GM21529 (cell line): ENCODE results near the gene PFKFB3.

Source experiments
- ATAC-seq: cut with Tn5 transposase; IDR thresholded peaks from one replicate; pipeline ENCODE4 v1.9.1; 2021; ENCODE audit not compliant: unreplicated experiment

Gene PFKFB3

DNA sequence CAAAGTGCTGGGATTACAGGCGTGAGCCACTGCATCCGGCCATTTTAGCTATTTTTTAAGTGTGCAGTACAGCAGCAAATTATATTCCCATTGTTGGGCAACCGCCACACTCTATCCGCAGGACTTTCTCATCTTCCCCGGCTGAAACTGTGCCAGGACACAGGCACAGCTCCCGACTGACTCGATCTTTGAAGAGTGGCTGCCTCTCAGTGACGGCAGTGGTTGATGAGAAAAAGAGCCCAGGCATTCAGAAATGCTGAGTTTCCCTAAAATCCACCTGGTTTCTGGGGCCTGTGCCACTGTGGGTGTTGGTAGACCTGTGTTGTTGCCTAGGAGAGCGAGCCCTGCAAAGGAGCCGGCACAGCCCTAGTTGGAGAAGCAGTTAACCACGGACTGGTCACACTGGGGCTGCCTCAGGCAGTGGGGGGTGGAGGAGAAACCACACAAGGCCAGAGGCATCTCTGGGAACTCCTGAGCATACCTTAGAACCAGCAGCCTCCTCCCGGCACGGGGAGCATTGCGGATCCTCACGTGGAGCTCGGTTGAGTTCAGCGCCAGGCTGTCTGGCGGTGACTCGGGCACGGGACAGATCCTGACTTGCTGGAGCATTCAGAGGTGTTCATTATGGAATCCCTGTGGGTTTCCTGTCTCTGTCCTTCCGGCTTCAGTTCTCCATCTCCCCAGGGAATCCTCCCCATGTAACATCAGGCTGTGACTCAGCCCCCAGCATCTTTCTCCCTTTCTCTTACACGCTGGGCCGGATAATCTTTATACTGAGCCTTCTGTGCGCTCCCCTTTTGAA lies 16.2 kb downstream of the PFKFB3 start:
- no peak for ATAC-seq

DNA sequence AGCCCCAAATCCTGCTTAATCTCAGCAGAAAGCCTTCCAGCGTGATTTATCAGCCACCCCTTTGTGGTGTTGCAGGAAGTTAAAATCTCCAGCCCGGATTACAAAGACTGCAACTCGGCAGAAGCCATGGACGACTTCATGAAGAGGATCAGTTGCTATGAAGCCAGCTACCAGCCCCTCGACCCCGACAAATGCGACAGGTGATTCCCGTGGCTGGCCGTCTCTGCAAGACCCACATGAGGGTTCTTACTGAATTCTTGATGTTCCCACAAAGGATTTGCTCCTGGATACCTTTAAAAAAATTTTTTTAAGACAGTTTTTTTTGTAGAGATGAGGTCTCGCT lies 16.7 kb downstream of the PFKFB3 start:
- no peak for ATAC-seq

DNA sequence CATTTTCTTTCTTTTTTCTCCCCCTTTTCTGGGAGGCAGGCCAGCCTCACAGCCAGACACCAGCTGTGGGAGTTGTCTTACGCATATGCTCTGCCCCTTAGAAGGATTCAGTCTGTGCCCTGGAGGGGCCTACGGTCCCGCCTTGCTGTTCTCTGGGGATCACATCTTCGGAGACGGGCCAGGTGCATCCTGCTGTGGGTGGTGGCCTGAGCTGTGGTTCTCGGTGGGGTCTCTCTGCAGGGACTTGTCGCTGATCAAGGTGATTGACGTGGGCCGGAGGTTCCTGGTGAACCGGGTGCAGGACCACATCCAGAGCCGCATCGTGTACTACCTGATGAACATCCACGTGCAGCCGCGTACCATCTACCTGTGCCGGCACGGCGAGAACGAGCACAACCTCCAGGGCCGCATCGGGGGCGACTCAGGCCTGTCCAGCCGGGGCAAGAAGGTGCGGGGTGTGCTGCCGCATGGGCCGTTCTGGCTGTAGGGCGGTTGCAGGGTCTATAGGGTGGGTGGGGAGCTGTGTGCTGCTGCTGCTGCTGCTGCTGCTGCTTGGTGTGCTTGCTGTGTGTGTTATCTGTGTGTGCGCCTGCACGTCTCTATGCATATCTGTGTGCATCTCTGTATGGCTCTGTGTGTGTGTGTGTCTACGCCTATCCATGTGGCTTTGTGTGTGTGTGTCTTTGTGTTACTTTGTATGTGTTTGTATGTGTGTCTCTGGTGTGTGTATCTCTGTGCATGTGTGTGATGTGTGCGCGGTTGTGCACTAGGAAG lies 17.9 kb downstream of the PFKFB3 start:
- ATAC-seq, result no peak

DNA sequence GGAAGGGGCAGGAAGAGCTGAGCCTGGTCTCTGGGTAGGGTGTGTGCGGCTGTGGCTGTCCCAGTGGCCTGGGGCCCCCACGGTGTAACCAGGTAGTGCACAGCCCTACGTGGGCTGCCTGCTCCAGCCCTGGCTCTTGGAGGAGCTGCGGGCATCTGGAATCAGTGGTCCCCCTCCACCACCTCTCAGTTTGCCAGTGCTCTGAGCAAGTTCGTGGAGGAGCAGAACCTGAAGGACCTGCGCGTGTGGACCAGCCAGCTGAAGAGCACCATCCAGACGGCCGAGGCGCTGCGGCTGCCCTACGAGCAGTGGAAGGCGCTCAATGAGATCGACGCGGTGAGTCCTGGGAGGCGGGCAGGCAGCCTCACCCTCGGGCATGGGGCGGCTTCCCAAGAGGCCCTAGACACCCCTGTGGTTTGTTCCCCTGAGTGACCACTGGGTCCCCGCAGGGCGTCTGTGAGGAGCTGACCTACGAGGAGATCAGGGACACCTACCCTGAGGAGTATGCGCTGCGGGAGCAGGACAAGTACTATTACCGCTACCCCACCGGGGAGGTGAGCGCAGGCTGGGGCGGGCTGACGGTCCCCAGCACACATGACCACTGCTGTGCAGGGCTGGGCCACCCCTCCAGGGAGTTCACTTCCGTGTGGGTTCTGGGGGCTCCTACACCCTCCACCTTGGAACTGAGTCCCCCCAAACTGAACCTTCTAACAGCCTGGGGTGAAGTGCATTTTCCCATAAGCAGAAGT lies 18.6 kb downstream of the PFKFB3 start:
- ATAC-seq, result no peak

DNA sequence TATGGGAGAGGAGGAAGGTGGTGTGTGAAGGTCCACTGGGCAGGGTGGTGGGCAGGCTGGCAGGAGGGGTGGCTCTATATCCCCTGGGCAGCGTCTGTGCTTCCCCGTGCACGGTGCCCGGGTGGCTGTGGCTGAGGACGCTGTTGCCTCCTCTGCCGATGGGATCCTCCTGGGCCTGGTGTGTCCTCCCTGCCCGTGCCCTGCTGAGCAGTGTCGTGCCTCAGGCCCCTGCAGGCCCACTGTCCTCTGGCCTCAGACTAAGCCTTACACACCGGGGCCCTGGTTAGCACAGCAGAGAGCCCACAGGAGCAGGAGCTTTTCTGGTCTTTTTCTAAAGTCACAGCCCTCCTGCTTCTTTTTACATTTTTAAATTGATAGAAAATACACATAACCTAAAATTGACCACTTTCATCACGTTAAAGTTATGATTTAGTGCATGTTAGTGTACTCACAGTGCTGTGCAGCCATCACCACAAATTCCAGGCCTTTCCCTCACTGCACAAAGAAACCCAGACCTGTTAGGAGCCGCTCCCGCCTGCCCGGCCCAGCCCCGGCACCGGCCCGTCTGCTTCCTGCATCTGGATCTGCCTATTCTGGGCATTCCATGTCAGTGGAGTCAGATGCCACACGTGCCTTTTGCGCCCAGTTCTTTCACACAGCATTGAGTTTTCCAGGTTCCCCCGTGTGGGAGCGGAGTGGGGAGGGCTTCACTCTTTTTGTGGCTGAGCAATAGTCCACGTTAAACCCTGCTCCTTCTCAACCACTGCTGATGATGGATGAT lies 19.4 kb downstream of the PFKFB3 start:
- no peak for ATAC-seq

DNA sequence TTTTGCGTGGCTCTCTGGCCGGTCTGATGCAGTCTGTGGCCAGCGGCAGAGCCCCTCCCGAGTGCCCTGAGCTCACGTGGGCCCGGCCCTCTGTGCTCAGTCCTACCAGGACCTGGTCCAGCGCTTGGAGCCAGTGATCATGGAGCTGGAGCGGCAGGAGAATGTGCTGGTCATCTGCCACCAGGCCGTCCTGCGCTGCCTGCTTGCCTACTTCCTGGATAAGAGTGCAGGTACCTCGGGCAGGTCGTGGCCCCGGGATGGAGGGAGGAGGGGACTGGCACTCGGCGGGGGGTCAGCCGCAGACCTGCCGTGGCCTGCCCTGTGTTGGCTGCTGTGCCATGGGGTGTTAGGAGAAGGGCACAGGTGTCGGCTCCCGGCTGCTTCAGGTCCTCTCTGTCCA lies 20.0 kb downstream of the PFKFB3 start:
- no peak for ATAC-seq

DNA sequence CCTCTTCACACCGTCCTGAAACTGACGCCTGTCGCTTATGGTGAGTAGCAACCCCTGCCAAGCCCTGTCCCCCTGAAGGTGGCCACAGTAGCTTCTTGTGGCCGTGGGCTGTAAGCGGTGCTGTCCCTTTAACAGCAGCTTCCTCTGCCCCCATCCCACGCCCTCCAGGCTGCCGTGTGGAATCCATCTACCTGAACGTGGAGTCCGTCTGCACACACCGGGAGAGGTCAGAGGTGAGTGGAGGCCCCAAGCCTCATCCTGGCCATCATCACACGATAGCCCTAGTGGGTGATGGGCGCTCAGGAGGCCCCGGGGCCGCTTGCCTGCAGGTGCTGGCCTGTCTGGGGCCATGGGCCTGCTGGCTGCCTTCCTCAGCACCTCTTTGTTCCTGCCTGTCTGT lies 21.2 kb downstream of the PFKFB3 start:
- ATAC-seq, result no peak

DNA sequence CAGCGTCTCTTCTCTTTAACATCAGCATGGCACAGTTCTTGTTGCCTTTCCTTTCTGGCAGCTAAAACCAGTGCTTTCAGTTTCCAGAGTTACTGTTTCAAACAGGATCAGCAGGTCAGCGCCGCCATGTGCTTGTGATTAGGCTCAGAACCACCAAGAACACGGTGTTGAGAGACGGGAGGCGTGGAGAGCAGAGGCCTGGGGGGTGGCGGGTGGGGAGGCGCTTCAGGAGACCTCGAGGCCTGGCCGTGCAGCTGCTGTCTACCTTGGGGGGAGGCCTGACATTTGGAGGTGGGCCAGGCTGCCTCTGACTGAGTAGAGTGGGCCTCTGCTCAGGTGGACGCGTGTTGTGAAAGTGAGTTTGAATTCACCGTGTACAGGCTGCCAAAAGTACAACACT lies 22.0 kb downstream of the PFKFB3 start:
- ATAC-seq, result no peak

DNA sequence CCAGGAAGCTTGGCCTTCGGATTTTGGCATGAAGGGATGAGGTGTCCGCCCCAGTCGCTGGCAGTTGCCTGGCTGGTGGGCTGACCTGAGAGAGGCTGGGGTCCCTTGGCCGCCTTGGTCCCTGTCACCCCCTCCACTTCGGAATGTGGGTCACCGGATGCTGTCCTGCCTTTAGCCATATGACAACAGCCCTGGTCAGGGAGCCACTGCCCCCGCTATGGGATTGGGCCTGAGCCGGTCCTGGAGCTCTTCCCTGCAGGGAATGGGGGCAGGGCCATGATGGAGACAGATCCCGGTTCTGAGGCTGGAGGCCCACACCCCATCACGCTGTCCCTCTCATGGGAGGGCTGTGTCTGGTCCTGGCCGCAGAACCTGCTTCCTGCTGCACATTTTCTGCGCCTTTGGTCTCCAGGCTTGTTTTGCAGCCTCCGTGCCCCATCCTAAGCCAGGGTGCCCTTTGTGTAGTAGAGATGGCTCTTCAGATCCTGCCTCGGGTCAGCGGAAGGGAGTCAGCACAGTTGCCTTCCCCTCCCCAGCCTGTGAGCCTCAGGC lies 22.6 kb downstream of the PFKFB3 start:
- no peak for ATAC-seq

DNA sequence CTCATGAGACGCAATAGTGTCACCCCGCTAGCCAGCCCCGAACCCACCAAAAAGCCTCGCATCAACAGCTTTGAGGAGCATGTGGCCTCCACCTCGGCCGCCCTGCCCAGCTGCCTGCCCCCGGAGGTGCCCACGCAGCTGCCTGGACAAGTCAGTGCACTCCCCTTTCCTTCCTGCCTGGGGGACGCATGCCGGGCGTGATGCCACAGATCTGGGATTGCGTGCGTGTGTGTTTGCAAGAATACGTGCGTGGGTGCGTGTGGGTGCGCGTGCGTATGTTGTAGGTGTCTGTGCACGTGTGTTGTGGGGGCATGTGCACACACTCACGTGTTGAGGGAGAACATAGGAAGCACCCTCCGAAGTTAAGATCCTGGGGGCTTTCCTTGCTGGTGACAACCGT lies 23.5 kb downstream of the PFKFB3 start:
- no peak for ATAC-seq

DNA sequence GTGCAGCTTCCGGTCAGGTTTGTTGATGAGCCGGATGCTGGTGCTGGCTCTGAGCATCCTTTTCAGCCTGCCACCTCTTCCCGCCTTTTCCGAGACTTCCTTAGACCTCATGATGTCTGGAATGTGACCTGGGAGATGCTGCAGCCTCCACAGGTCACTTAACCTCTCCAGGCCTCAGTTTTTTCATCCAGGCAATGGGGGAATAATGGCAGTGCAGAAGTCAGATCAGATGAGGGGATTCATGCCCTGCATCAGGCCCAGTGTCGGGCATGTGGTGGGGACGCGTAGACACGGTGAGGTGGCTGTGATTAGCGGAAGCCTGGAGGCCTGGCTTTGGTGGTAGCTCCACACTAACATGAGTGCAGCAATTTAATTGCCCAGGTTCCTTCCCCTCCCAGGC lies 24.6 kb downstream of the PFKFB3 start:
- no peak for ATAC-seq

DNA sequence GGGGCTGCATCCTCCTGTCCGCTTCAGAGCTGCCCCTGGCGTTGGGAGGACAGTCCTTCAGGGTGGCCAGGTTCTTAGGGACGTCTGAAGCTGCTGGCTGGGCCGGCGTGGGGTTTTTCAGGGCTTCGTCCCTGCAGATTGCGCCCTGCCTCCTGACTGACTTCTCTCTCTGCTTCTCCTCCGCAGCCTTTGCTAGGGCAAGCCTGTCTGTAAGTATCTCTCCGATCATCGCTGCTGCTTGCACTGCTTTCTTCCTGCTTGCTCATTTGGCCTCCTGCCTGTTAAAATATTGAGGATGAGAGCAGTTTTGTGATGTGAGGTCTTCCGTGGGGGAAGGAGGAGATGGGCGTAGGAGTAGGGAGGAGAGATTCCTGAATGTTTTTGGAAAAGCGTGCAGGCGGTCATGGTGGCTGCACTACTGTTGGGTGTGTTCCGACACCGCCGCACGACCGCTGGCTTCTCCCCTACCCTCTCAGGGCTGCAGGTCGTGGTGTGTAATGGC lies 25.3 kb downstream of the PFKFB3 start:
- ATAC-seq, result no peak

DNA sequence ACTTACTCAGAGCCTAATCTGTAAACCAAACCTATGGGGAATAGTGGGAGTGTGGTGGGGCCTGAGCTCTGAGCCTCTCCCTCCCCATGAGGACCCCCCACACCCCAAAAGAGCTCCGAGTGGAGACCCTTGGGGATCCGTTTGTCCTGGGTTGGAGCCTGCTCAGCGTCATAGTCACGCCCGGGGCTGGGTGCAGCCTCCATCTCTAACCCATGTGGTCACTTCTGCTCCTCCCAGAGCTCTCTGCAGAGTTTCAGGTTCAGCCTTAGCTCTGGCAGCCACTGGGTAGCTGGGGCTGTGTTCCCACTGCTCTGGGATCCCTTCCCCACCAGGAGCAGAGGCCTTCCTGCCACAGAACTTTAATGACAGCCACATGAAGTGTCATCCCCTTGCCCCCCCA lies 25.9 kb downstream of the PFKFB3 start:
- no peak for ATAC-seq

DNA sequence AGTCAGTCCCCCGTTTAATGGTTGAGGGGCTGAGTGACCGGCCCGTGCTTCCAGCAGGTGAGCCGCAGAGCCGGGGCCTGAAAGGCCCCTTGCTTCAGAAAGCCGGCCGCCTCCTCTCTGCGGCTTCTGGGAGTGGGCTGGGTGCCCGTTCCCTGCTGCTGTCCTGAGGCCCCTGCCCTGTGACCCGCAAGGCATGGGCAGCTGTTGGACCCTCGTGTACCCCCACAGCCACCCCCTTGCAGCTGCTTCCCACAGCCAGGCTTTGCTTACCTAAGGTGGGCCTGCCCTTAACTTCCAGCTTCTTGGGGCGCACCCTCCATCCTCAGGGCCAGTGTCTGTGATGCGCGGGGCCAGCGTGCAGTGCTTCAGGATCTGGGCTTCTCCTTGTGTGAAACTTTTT lies 26.6 kb downstream of the PFKFB3 start:
- ATAC-seq, result no peak

DNA sequence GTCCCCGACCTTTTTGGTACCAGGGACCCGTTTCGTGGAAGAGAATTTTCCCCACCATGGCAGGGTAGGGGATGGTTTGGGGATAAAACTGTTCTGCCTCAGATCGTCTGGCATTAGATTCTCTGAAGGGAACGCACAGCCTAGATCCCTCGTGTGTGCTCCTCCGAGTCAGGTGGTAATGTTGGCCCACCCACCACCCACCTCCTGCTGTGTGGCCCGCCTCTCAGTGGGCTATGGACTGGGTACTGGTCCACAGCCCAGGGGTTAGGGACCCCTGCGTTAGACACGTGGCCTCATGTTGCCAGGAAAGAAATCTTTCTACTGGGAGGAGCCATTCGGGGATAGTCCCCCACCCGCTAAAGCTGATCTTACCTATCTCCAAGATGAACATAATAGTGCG lies 27.0 kb downstream of the PFKFB3 start:
- no peak for ATAC-seq

DNA sequence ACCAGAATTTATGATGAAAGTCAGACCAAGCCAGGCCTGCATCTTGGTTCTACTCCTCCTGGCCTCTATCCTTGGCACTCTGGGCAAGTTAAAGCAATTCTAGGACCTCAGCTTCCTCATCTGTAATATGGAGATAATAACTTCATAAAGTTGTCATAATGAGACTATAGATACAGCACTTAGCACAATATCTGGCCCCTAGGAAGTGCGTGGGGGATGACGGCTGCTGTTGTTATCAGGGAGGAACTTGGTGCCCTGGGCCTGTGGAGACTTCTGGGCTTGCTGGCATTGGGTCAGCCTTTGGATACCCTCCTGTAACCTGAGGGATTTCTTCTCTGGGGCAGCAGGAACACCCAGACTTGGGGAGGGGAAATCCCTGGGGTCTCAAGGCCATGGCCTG lies 27.6 kb downstream of the PFKFB3 start:
- no peak for ATAC-seq

DNA sequence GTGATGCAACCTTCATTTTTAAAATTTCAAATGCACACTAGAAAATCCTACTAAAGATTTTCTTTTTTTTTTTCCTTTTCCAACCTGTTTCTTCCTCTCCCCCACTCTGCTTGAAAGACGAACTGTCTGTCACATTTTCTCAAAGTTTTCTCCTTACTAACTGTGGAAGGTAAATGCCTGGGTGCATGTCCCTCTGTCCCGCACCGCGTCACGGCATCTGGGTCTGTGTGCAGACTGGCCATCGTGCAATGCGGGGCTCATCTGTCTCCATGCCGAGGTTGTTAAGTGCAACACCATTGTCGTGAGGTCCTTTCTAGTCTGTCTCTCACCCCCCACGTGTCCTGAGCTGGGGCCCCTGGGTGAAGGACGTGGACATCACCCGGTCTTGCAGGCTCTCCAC lies 28.4 kb downstream of the PFKFB3 start:
- ATAC-seq, result no peak

DNA sequence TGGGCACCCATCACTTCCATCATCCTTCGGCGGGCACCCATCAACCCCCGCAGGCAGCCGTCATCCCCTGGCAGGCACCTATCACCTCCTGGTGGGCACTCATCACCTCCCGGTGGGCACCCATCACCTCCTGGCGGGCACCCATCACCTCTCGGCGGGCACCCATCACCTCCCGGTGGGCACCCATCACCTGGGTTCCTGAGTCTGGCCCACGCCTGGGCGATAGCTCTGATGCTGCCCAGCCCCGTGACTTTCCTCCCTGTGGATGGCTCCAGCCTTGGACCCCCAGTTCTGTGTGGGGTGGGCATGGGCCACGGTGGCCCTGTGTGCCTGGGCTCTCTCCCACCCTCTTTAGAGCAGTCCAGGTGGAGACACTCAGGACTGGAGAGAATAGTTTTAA lies 29.0 kb downstream of the PFKFB3 start:
- ATAC-seq, result no peak

DNA sequence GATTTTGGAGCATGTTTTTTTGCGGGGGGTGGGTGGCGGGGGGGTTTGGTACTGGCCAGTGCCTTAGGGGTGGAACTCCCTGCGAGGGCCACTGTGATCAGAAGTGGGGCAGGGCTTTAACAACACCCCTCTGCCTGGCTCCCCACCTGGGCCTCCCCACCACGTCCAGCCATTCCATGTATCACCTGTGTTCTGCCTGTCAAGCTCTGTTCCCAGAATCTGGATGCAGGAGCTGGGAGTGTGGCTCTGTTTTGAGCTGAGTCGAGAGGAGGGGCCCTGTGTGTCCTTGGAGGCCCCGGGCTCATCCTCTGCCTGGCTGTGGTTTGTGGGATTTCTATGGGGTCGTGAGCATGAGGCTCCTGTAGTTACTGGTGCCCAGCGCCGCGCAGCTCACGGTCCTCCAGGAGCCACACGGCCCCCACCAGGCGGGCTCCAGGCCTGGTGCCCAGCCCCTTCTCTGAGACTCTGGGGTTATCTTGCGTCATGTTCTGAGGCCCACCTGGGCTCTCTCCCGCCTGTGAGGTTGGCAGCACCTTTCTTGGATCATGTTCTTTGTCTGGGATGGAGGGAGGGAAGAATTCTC lies 29.6 kb downstream of the PFKFB3 start:
- no peak for ATAC-seq
